SU-DHL-6 (cell line): ENCODE data around the gene CCDC186.

ENCODE experiments used
- H2AFZ ChIP-seq: fragments of 200-600 bp; sonication (generic); 2 replicates; pipeline ENCODE4 v1.6.1; 2014; ENCODE audit warnings: low read depth, mild to moderate bottlenecking, moderate library complexity, mixed read lengths, antibody characterized with exemption, low read length; ENCODE audit not compliant: severe bottlenecking
- H3F3A ChIP-seq: fragments of 200-600 bp; shearing (Covaris generic); 2 replicates; pipeline ENCODE4 v1.6.0; 2016; ENCODE audit warnings: antibody characterized with exemption, mild to moderate bottlenecking; ENCODE audit not compliant: insufficient read depth
- H3K27ac ChIP-seq: fragments of 200-600 bp; sonication (generic); 2 replicates; pipeline ENCODE4 v1.5.1; 2016; ENCODE audit warnings: low read depth, mild to moderate bottlenecking, low read length, moderate library complexity, mixed read lengths
- H3K27me3 ChIP-seq: fragments of 200-600 bp; sonication (generic), shearing (Covaris generic); 2 replicates; pipeline ENCODE4 v1.6.0; 2014; ENCODE audit warnings: mild to moderate bottlenecking, low read length
- H3K36me3 ChIP-seq: fragments of 200-600 bp; sonication (generic); 2 replicates; pipeline ENCODE4 v1.6.1; 2014; ENCODE audit warnings: mild to moderate bottlenecking, low read length, mixed read lengths
- H3K4me2 ChIP-seq: fragments of 300-600, 200-600 bp; shearing (Covaris generic), sonication (generic); 2 replicates; pipeline ENCODE4 v1.6.0; 2014; ENCODE audit warnings: low read length, low read depth, mild to moderate bottlenecking; ENCODE audit not compliant: poor library complexity, severe bottlenecking
- H3K4me3 ChIP-seq: fragments of 200-600 bp; sonication (generic); 2 replicates; pipeline ENCODE4 v1.5.1; 2014; ENCODE audit warnings: antibody characterized with exemption, low read length, mild to moderate bottlenecking, mixed read lengths; ENCODE audit not compliant: insufficient read depth, poor library complexity, severe bottlenecking
- H3K79me2 ChIP-seq: fragments of 200-600 bp; sonication (generic); 2 replicates; pipeline ENCODE4 v1.6.1; 2014; ENCODE audit warnings: mild to moderate bottlenecking, low read length, moderate library complexity; ENCODE audit not compliant: insufficient read depth
- H3K9ac ChIP-seq: fragments of 200-600 bp; sonication (generic); 2 replicates; pipeline ENCODE4 v1.7.0; 2014; ENCODE audit warnings: mild to moderate bottlenecking, low read length
- H3K9me2 ChIP-seq: fragments of 200-600 bp; sonication (generic); replicated peaks from 2 replicates; pipeline ENCODE4 v1.6.1; 2014; ENCODE audit warnings: low read length; ENCODE audit not compliant: insufficient read depth
- H3K9me3 ChIP-seq: fragments of 200-600 bp; sonication (generic); 2 replicates; pipeline ENCODE4 v1.6.1; 2014; ENCODE audit warnings: low read length, mixed read lengths; ENCODE audit not compliant: insufficient read depth
- H4K20me1 ChIP-seq: fragments of 200-600 bp; sonication (generic); 2 replicates; pipeline ENCODE4 v1.6.1; 2014; ENCODE audit warnings: low read depth, mild to moderate bottlenecking, antibody characterized with exemption, low read length, moderate library complexity, mixed read lengths
- CTCF ChIP-seq: fragments of 200-600 bp; sonication (generic); IDR thresholded peaks from one replicate; pipeline ENCODE4 v1.5.1; 2017; ENCODE audit warnings: antibody characterized with exemption, mild to moderate bottlenecking, low read length, moderate library complexity; ENCODE audit not compliant: insufficient read depth, poor library complexity, severe bottlenecking
- EZH2phosphoT487 ChIP-seq: fragments of 200-600 bp; sonication (generic), shearing (Covaris generic); conservative IDR thresholded peaks from 2 replicates; pipeline ENCODE4 v1.6.1; 2018; ENCODE audit warnings: mild to moderate bottlenecking, antibody characterized with exemption, low read length, moderate library complexity, mixed read lengths

CCDC186 gene

GRCh38 chr10:114181971-114182370 is 8.0 kb upstream of the CCDC186 start:
- Histone ChIP-seq H3K4me3 (no peak overlapping the region), H2AFZ (no peak overlapping the region)

GRCh38 chr10:114180937-114181336 is 6.9 kb upstream of the CCDC186 start:
- H3K4me2 ChIP-seq = no peak overlapping the region
- no peak overlapping the region for H3K4me3 ChIP-seq
- H3K79me2 ChIP-seq = no peaks in the 10 kb centered on the region
- no peaks in the 10 kb centered on the region for H4K20me1 ChIP-seq
- H3K27ac ChIP-seq = no peak overlapping the region
- no peaks in the 10 kb centered on the region for H3K9me3 ChIP-seq
- H2AFZ ChIP-seq = no peak overlapping the region
- H3K27me3 ChIP-seq = no peaks in the 10 kb centered on the region
- no peaks in the 10 kb centered on the region for H3F3A ChIP-seq
- no peaks in the 10 kb centered on the region for H3K36me3 ChIP-seq
- no peaks in the 10 kb centered on the region for H3K9me2 ChIP-seq
- H3K9ac ChIP-seq = no peak overlapping the region
- TF ChIP-seq CTCF (no peak), EZH2phosphoT487 (no peak)

More at GRCh38 chr10:114181971-114182370, 8.0 kb upstream of the CCDC186 start:
- Histone ChIP-seq H3K27me3 (no peaks in the 10 kb centered on the region), H3K9me2 (no peaks in the 10 kb centered on the region), H3K4me2 (no peak overlapping the region), H3K9ac (no peak overlapping the region), H3K9me3 (no peaks in the 10 kb centered on the region), H3F3A (no peaks in the 10 kb centered on the region), H3K36me3 (no peaks in the 10 kb centered on the region), H4K20me1 (no peaks in the 10 kb centered on the region), H3K79me2 (no peaks in the 10 kb centered on the region), H3K27ac (no peak overlapping the region)
- no peak for TF ChIP-seq CTCF
- TF ChIP-seq EZH2phosphoT487 = no peak

- H3K9me2 ChIP-seq = no peaks in the 10 kb centered on the region
Measured at GRCh38 chr10:114179747-114180146, 5.7 kb upstream of the CCDC186 start.

More at GRCh38 chr10:114179747-114180146, 5.7 kb upstream of the CCDC186 start:
- Histone ChIP-seq H3F3A (no peaks in the 10 kb centered on the region), H4K20me1 (no peaks in the 10 kb centered on the region), H3K9me3 (no peaks in the 10 kb centered on the region), H3K27me3 (no peaks in the 10 kb centered on the region), H3K79me2 (no peaks in the 10 kb centered on the region), H3K9ac (no peak overlapping the region), H3K36me3 (no peaks in the 10 kb centered on the region), H2AFZ (no peak overlapping the region), H3K27ac (no peak overlapping the region), H3K4me3 (no peak overlapping the region), H3K4me2 (no peak overlapping the region)
- TF ChIP-seq EZH2phosphoT487 (no peak), CTCF (no peak)
